K562 (cell line): ENCODE data around the gene MPND. TPM values are rescaled to one million over a fixed set of nuclear protein-coding genes. Genes with fewer than 3 reads are reported as not detected.

Experiments used
- CHCHD3 ChIP-seq: fragments of 250-450 bp; sonication (Bioruptor Pico); IDR thresholded peaks from 2 replicates; pipeline ENCODE4 v2.1.2; 2022; ENCODE audit warnings: mild to moderate bottlenecking
- E2F8 ChIP-seq: fragments of 450-650 bp; IDR thresholded peaks from 2 replicates; pipeline ENCODE4 v1.7.1; 2018; ENCODE audit warnings: mild to moderate bottlenecking, low read depth; ENCODE audit not compliant: partially characterized antibody
- ETV5 ChIP-seq: sonication (generic); formaldehyde crosslinking; IDR thresholded peaks from 2 replicates; pipeline ENCODE4 v1.4.0; 2020; ENCODE audit warnings: low read depth, mild to moderate bottlenecking, missing genetic modification reagents
- HBP1 ChIP-seq: fragments of 450-650 bp; formaldehyde crosslinking; IDR thresholded peaks from 2 replicates; pipeline ENCODE4 v1.4.0; 2022; ENCODE audit warnings: missing genetic modification characterization
- HCFC1 ChIP-seq: IDR thresholded peaks from 2 replicates; pipeline ENCODE4 v1.6.1; 2012; ENCODE audit warnings: low read depth, low read length, improper control_type of control experiment
- MBD2 ChIP-seq: sonication (generic); IDR thresholded peaks from 2 replicates; pipeline ENCODE4 v1.6.1; 2016; ENCODE audit warnings: low read depth, borderline replicate concordance
- MEF2D ChIP-seq: conservative IDR thresholded peaks from 2 replicates; pipeline ENCODE4 v1.6.1; 2016; ENCODE audit warnings: low read depth, missing genetic modification characterization, missing compliant biosample characterization
- ZNF583 ChIP-seq: fragments of 250-450 bp; sonication (Bioruptor Pico); IDR thresholded peaks from 2 replicates; pipeline ENCODE4 v1.4.0; 2020
- polyA plus RNA-seq, 8 experiments: library from polyadenylated mRNA; depleted of rRNA in 4 of 8; stranded (reverse) in 5 of 8; unstranded in 3 of 8; fragments of >200 nt; fragmentation: Nextera tagmentation in 2 of 8; fragmentation: Illumina TruSeq in 1 of 8; extraction: Ambion mirVana in 2 of 8; extraction: Trizol in 1 of 8; gene quantifications; 2 replicates each; pipeline versions ENCODE4 v1.2.1 to v1.2.3, GENCODE V29; 2011 to 2014; ENCODE audit warnings: inconsistent platforms in 1 of 8, missing spikeins in 1 of 8
- total RNA-seq, 7 experiments: library from RNA; depleted of rRNA in 6 of 7; stranded (reverse); fragments of >200 nt in 6 of 7; fragmentation: Illumina TruSeq in 2 of 7; extraction: Trizol in 2 of 7; gene quantifications; 2 replicates each; pipeline versions ENCODE4 v1.2.1 to v1.2.3, GENCODE V29; 2011 to 2021; ENCODE audit warnings: low replicate concordance in 1 of 7
- TF ChIP-seq, protein P1 (sequence below), 2 experiments: fragments of 450-650 bp; IDR thresholded peaks; 2 replicates each; pipeline ENCODE4 v1.6.1; 2016
- TF ChIP-seq, protein P2 (sequence below), 2 experiments: fragments of 450-650 bp; IDR thresholded peaks; 2 replicates each; pipeline ENCODE4 v1.6.1; 2016; ENCODE audit warnings: mild to moderate bottlenecking in 2 of 2, borderline replicate concordance in 1 of 2, low read depth in 1 of 2, moderate library complexity in 1 of 2

Gene MPND
- total and polyA plus RNA-seq, 9 of the 15 experiments (the other 6 are each of a cell fraction or from before 2014, with no cell fraction given), result 0.25 to 14.0 (median 3.9) TPM

DNA sequence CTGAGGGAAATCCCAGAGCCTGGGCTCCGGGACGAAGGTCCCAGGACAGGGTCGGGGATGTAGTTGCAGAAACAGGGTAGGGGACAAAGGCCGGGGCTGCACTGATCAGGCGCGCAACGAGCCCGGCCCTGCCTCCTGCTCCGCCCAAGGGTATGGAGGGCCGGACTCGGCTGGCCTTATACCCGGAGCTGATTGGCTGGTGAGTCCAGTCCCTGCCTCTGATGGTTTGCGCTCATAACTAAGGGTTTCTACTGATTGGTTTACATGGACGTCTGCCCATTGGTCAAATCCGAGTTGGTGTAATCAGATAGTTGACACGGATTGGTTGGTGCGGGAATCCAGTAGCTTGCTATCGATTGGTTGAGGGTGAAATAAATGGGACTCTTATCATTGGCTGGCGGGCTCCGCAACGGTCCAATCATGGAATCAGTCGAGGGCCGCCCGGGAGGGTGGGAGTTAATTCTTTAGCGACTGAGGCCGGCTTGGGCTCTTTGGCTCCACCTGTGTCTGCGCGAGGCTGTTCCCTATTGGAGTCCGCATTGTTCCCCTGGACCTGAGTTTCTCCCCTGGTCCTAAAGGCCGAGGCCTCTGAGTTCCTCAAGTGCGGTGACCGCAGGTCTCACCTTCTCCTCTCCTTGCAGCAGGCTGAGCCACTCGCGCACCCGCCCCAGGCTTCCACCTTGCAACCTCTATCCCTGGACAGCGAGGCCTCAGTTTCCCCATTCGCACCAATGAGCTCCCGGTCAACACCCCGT, 570 bp upstream of the MPND start (continued):
- TF ChIP-seq E2F8, result no peak
- TF ChIP-seq MEF2D (tag), result peak; percentile 88
- TF ChIP-seq HCFC1, result peak; percentile 21
- TF ChIP-seq, protein P1, sequence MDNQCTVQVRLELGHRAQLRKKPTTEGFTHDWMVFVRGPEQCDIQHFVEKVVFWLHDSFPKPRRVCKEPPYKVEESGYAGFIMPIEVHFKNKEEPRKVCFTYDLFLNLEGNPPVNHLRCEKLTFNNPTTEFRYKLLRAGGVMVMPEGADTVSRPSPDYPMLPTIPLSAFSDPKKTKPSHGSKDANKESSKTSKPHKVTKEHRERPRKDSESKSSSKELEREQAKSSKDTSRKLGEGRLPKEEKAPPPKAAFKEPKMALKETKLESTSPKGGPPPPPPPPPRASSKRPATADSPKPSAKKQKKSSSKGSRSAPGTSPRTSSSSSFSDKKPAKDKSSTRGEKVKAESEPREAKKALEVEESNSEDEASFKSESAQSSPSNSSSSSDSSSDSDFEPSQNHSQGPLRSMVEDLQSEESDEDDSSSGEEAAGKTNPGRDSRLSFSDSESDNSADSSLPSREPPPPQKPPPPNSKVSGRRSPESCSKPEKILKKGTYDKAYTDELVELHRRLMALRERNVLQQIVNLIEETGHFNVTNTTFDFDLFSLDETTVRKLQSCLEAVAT (IDR thresholded peaks at IDR 0.05), result peak; percentile 82 to 99
- peak; percentile 100 for TF ChIP-seq MBD2
- peak; percentile 57; the same call in 1 of the 2 replicates for TF ChIP-seq ETV5 (CRISPR knock-in tag)
- peak; percentile 54; the same call in 1 of the 2 replicates for TF ChIP-seq HBP1 (CRISPR knock-in tag)
- TF ChIP-seq, protein P2, sequence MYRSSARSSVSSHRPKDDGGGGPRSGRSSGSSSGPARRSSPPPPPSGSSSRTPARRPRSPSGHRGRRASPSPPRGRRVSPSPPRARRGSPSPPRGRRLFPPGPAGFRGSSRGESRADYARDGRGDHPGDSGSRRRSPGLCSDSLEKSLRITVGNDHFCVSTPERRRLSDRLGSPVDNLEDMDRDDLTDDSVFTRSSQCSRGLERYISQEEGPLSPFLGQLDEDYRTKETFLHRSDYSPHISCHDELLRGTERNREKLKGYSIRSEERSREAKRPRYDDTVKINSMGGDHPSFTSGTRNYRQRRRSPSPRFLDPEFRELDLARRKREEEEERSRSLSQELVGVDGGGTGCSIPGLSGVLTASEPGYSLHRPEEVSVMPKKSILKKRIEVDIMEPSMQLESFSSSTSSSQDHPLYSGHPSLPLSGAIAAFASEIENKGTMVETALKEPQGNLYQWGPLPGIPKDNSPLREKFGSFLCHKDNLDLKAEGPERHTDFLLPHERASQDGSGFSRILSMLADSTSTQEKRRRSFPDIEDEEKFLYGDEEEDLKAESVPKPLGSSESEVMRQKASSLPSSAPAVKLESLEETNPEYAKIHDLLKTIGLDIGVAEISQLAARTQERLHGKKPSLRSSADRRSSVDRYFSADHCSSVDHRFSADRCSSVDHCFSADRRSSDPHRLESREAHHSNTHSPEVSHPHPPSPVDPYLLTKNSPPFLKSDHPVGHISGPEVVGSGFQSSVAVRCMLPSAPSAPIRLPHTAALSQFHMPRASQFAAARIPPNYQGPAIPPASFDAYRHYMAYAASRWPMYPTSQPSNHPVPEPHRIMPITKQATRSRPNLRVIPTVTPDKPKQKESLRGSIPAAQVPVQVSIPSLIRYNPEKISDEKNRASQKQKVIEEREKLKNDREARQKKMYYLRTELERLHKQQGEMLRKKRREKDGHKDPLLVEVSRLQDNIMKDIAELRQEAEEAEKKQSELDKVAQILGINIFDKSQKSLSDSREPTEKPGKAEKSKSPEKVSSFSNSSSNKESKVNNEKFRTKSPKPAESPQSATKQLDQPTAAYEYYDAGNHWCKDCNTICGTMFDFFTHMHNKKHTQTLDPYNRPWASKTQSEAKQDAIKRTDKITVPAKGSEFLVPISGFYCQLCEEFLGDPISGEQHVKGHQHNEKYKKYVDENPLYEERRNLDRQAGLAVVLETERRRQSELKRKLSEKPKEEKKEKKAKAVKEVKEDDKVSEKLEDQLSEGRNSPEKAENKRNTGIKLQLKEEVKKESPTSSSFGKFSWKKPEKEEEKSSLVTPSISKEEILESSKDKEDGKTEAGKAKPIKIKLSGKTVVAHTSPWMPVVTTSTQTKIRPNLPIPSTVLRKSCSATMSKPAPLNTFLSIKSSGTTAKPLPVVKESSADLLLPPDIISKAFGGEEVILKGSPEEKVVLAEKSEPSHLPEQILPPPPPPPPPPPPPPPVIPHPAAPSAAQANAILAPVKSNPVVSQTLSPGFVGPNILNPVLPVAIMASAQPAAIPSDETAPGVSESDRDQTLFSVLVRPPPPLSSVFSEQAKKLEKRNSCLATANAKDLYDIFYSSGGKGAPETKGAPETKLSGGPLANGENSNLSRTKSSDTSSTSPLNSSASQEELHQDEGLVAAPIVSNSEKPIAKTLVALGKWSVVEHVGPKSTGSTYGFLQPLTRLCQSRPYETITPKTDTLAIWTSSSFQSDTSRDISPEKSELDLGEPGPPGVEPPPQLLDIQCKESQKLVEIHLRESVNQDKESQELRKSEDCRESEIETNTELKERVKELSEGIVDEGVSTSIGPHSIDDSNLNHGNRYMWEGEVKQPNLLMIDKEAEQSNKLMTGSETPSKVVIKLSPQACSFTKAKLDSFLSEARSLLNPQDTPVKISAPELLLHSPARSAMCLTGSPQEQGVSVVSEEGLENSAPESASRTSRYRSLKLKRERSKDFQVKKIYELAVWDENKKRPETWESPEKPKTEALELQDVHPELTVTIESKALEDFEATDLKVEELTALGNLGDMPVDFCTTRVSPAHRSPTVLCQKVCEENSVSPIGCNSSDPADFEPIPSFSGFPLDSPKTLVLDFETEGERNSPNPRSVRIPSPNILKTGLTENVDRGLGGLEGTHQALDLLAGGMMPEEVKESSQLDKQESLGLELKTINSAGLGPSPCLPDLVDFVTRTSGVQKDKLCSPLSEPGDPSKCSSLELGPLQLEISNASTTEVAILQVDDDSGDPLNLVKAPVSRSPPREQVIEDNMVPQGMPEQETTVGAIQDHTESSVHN (IDR thresholded peaks at IDR 0.05; ENCODE audit: borderline replicate concordance in 1 of 2, low read depth in 1 of 2), result no peak
- TF ChIP-seq CHCHD3 (CRISPR knock-in tag), result no peak
- peak; percentile 73 for TF ChIP-seq ZNF583 (CRISPR knock-in tag)
